ENCODE data around the gene SMIM32. TPM values are rescaled to one million over a fixed set of nuclear protein-coding genes. Genes with fewer than 3 reads are reported as not detected.

The SMIM32 gene
- total RNA-seq, 4 donors from 2014 or later = 6.4 to 21.6 (median 13.5) TPM

DNA sequence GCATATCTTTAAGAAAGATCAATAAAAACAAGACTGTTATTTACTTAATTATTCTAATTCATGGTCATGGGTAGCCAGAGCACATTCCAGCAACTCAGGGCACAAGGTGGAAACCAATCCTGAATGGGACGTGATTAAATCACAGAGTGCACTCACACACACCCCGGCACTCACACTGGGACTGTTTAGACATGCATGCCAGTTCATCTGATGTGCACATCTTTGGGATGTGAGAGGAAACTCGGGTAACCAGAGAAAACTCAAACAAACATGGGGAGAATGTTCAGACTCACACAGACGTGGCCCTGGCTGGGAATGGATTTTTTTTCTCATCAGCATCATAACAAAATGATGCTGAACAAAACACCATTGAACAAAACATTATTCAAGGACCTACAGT lies 31.0 kb downstream of the SMIM32 start:
- in situ Hi-C loops (cut with MboI; ENCODE audit: low pct_ligation_motif_present in 1 of 4, low pct_unique_long_range_greater_than_20kb in 1 of 4, low sequenced_read_pairs in 3 of 4) = no loop called here
- no peak overlapping the region for H3K4me3 ChIP-seq

DNA sequence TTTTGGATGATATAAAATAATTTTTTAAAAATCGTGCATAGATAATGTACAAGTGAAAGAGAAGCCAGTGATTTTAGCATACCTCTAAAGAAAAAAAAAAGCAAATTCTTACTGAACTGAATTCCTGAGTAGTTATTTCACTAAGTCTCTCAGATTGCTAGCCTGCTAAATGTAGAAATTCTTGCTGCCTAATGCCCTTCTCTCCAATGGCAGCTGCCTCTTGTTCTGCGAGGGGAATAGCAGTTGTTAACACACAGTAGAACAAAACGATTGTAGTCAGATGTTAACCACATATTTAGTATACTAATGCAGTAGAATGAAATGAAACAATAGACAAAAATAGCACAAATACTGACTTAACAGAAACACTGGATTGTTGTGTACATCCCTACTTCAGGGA lies 33.5 kb downstream of the SMIM32 start:
- H3K9me3 ChIP-seq = no peaks in the 10 kb centered on the region
- H3K27me3 ChIP-seq = no peaks in the 10 kb centered on the region
- peaks cover 0 to 29% (median 11%) of the 10 kb centered on the region in 4 donors for H3K36me3 ChIP-seq
- no peak for DNase-seq
- H3K4me1 ChIP-seq = peaks cover 0 to 21% (median 5%) of the 10 kb centered on the region in 4 donors
- no peak for TF ChIP-seq POLR2AphosphoS5 (IDR thresholded peaks at IDR 0.05)
- TF ChIP-seq POLR2A (IDR thresholded peaks at IDR 0.05) = no peak
- TF ChIP-seq EP300 (IDR thresholded peaks at IDR 0.05; ENCODE audit: low read depth) = no peak
- TF ChIP-seq, protein P1, sequence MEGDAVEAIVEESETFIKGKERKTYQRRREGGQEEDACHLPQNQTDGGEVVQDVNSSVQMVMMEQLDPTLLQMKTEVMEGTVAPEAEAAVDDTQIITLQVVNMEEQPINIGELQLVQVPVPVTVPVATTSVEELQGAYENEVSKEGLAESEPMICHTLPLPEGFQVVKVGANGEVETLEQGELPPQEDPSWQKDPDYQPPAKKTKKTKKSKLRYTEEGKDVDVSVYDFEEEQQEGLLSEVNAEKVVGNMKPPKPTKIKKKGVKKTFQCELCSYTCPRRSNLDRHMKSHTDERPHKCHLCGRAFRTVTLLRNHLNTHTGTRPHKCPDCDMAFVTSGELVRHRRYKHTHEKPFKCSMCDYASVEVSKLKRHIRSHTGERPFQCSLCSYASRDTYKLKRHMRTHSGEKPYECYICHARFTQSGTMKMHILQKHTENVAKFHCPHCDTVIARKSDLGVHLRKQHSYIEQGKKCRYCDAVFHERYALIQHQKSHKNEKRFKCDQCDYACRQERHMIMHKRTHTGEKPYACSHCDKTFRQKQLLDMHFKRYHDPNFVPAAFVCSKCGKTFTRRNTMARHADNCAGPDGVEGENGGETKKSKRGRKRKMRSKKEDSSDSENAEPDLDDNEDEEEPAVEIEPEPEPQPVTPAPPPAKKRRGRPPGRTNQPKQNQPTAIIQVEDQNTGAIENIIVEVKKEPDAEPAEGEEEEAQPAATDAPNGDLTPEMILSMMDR (IDR thresholded peaks at IDR 0.05) = no peak
- WGBS, 2 donors (ENCODE audit: low coverage in 1 of 2) = 56 to 63% methylated on average over 3 of the region's 3 CpGs
- no peak overlapping the region for H3K4me3 ChIP-seq
- no peak overlapping the region for H3K27ac ChIP-seq
- in situ Hi-C loops (cut with MboI; ENCODE audit: low pct_ligation_motif_present in 1 of 4, low pct_unique_long_range_greater_than_20kb in 1 of 4, low sequenced_read_pairs in 3 of 4) (no loop called here), intact Hi-C loops (cut with DNase I; ENCODE audit: low total_unique reads) (no loop called here)

More for the DNA sequence above, 31.0 kb downstream of the SMIM32 start:
- H3K27ac ChIP-seq = no peak overlapping the region
- TF ChIP-seq EP300 (IDR thresholded peaks at IDR 0.05; ENCODE audit: low read depth) (no peak), POLR2A (IDR thresholded peaks at IDR 0.05) (no peak)
- WGBS, 2 donors (ENCODE audit: low coverage in 1 of 2) = 56% methylated on average over 4 of the region's 4 CpGs; no CpG with 5 or more reads in 1 of the 2 donors
- intact Hi-C loops (cut with DNase I; ENCODE audit: low total_unique reads) = no loop called here
- H3K9me3 ChIP-seq = no peaks in the 10 kb centered on the region
- H3K36me3 ChIP-seq = peaks cover 0 to 26% (median 8%) of the 10 kb centered on the region in 4 donors
- DNase-seq = no peak
- H3K27me3 ChIP-seq = no peaks in the 10 kb centered on the region
- peaks cover 0 to 17% (median 5%) of the 10 kb centered on the region in 4 donors for H3K4me1 ChIP-seq

DNA sequence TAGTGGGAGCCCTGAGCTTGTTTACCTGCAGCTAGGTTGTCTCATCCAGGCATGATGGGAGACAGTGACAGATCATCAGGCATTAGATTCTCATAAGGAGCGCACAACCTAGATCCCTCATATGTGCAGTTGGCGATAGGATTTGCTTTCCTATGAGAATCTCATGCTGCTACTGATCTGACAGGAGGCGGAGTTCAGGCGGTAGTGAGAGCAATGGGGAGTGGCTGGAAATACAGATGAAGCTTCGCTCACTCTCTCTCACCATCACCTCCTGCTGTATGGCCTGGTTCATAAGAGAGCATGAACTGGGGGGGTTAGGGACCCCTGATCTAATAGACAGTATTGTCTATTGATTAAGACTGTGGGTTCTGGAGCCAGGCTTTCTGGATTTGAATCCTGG lies 35.4 kb downstream of the SMIM32 start:
- H3K4me1 ChIP-seq = peaks cover 0 to 21% (median 5%) of the 10 kb centered on the region in 4 donors
- in situ Hi-C loops (cut with MboI; ENCODE audit: low pct_ligation_motif_present in 1 of 4, low pct_unique_long_range_greater_than_20kb in 1 of 4, low sequenced_read_pairs in 3 of 4) = no loop called here

DNA sequence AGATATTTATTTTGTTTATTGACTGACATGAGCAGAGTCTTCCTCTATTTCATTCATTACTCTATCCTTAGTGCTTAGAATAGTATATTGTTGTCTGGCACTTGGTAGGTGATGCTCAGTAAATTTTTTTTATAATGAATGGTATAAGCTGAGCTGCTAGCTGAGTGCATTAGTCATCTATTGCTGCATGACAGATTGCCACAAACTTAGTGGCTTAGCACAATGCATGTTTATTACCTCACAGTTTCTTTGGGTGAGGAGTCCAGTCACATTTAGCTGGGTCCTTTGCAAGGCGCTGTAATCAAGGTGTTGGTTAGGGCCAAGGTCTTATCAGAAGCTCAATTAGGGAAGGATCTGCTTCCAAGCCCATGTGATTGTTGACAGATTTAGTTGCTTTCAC lies 37.2 kb downstream of the SMIM32 start:
- in situ Hi-C loops (cut with MboI; ENCODE audit: low pct_ligation_motif_present in 1 of 4, low pct_unique_long_range_greater_than_20kb in 1 of 4, low sequenced_read_pairs in 3 of 4) = no loop called here
- 100% methylated on average over 1 of the region's 1 CpG for WGBS, 2 donors (ENCODE audit: low coverage in 1 of 2)
- TF ChIP-seq POLR2AphosphoS5 (IDR thresholded peaks at IDR 0.05) (no peak), EP300 (IDR thresholded peaks at IDR 0.05; ENCODE audit: low read depth) (no peak), POLR2A (IDR thresholded peaks at IDR 0.05) (no peak)
- TF ChIP-seq, protein P1 (IDR thresholded peaks at IDR 0.05) = no peak

More for the DNA sequence above, 35.4 kb downstream of the SMIM32 start:
- Histone ChIP-seq H3K27ac (no peak overlapping the region), H3K27me3 (no peaks in the 10 kb centered on the region), H3K4me3 (no peak overlapping the region), H3K9me3 (no peaks in the 10 kb centered on the region), H3K36me3 (peaks cover 0 to 22% (median 8%) of the 10 kb centered on the region in 4 donors)
- TF ChIP-seq, protein P1 (IDR thresholded peaks at IDR 0.05) = no peak
- intact Hi-C loops (cut with DNase I; ENCODE audit: low total_unique reads) = no loop called here
- WGBS, 2 donors (ENCODE audit: low coverage in 1 of 2) = 97% methylated on average over 5 of the region's 5 CpGs; no CpG with 5 or more reads in 1 of the 2 donors
- DNase-seq = no peak

DNA sequence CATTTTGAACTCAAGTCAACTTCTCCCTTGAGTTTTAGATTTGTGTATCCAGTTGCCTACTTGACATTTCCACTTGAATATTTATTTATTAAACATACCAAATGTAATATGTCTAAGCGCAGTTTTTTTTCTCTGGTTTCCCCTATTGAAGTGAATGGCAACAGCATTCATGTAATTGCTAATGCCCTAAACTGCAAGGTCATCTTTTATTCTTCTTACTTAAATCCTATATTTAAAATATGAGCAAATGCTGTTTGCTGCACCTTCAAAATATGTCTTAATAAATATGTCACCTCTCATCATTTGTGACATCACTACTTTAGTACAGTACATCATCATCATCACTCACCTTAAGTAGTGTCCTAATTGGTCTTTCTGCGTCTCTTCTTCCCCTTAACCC lies 37.9 kb downstream of the SMIM32 start:
- H3K36me3 ChIP-seq = peaks cover 0 to 22% (median 8%) of the 10 kb centered on the region in 4 donors
- WGBS, 2 donors (ENCODE audit: low coverage in 1 of 2) = 99 to 100% methylated on average over 2 of the region's 2 CpGs
- H3K4me1 ChIP-seq = peaks cover 0 to 16% (median 5%) of the 10 kb centered on the region in 4 donors
- no peaks in the 10 kb centered on the region for H3K9me3 ChIP-seq
- intact Hi-C loops (cut with DNase I; ENCODE audit: low total_unique reads) (no loop called here), in situ Hi-C loops (cut with MboI; ENCODE audit: low pct_ligation_motif_present in 1 of 4, low pct_unique_long_range_greater_than_20kb in 1 of 4, low sequenced_read_pairs in 3 of 4) (no loop called here)
- H3K27me3 ChIP-seq = no peaks in the 10 kb centered on the region
- DNase-seq = no peak
- H3K27ac ChIP-seq = no peak overlapping the region
- TF ChIP-seq EP300 (IDR thresholded peaks at IDR 0.05; ENCODE audit: low read depth) = no peak
- no peak for TF ChIP-seq POLR2AphosphoS5 (IDR thresholded peaks at IDR 0.05)
- TF ChIP-seq, protein P1 (IDR thresholded peaks at IDR 0.05) = no peak
- no peak for TF ChIP-seq POLR2A (IDR thresholded peaks at IDR 0.05)
- no peak overlapping the region for H3K4me3 ChIP-seq

More for the DNA sequence above, 37.2 kb downstream of the SMIM32 start:
- Histone ChIP-seq H3K36me3 (peaks cover 0 to 22% (median 8%) of the 10 kb centered on the region in 4 donors), H3K27me3 (no peaks in the 10 kb centered on the region), H3K27ac (no peak overlapping the region), H3K4me3 (no peak overlapping the region), H3K4me1 (peaks cover 0 to 21% (median 5%) of the 10 kb centered on the region in 4 donors), H3K9me3 (no peaks in the 10 kb centered on the region)
- intact Hi-C loops (cut with DNase I; ENCODE audit: low total_unique reads) = no loop called here
- DNase-seq = no peak
